K562 (cell line): Measurements from ENCODE around the gene DRC3. TPM values are rescaled to one million over a fixed set of nuclear protein-coding genes. Genes with fewer than 3 reads are reported as not detected.

Source experiments
- ATAC-seq: fragments of 200-7000 bp; cut with Tn5 transposase; 3 replicates; pipeline ENCODE4 v1.9.1; 2020; ENCODE audit warnings: moderate library complexity
- BruUV-seq: library from RNA; stranded (reverse); fragments of 400-500 nt; replicated peaks from 2 replicates; lab custom pipeline; 2021; lab: Mats Ljungman, UMichigan
- CTCF ChIA-PET: fragments of 300-600 bp; formaldehyde crosslinking; extraction: SDS; loops from one replicate; lab custom pipeline; 2021; ENCODE audit warnings: low intra/inter-chr PET ratio; lab: Yijun Ruan, JAX
- POLR2A ChIA-PET: fragments of 300-600, 350-650 bp; sonication (Branson Sonifier 250); formaldehyde crosslinking; extraction: SDS; loops from one replicate; lab custom pipeline; 2021; ENCODE audit warnings: antibody characterized with exemption, inconsistent platforms; lab: Yijun Ruan, JAX
- DNase-seq, 4 experiments: peaks; one replicate each; pipeline versions ENCODE4 v3.0.0 to v3.0.0-alpha.2; 2011 to 2018; ENCODE audit warnings: low spot score in 3 of 4, mixed read lengths in 3 of 4; ENCODE audit errors: extremely low read depth in 1 of 4
- FAIRE-seq: peaks from 2 replicates; lab custom pipeline; 2011; peaks lifted over from hg19 to GRCh38; lab: Jason Lieb, UNC
- H2AFZ ChIP-seq: 2 replicates; pipeline ENCODE4 v1.6.0; 2011; ENCODE audit warnings: low read depth, low read length, control low read depth, inconsistent platforms
- H3K27ac ChIP-seq: fragments of 200-600 bp; 3 replicates; pipeline ENCODE4 v1.8.0; 2011; ENCODE audit warnings: low read depth, mild to moderate bottlenecking, control low read depth, inconsistent platforms, low read length, moderate library complexity, mixed read lengths; ENCODE audit errors: extremely low read depth
- H3K27me3 ChIP-seq, 2 experiments: fragments of 300-600 bp in 1 of 2; 2 replicates in 1 of 2; 3 replicates in 1 of 2; pipeline versions ENCODE4 v1.6.0 to v1.8.0; 2011; ENCODE audit warnings: inconsistent platforms in 2 of 2, low read length in 2 of 2, mild to moderate bottlenecking in 1 of 2, mixed read lengths in 1 of 2, moderate library complexity in 1 of 2; ENCODE audit not compliant: control insufficient read depth in 2 of 2, insufficient read depth in 2 of 2
- H3K36me3 ChIP-seq: fragments of 300-600 bp; 3 replicates; pipeline ENCODE4 v1.8.0; 2011; ENCODE audit warnings: mild to moderate bottlenecking, low read length, inconsistent platforms; ENCODE audit not compliant: control insufficient read depth, insufficient read depth
- H3K4me1 ChIP-seq, 2 experiments: fragments of 200-600 bp in 1 of 2; replicated peaks in 1 of 2; 2 replicates in 1 of 2; 3 replicates in 1 of 2; pipeline versions ENCODE4 v1.5.1 to v1.8.0; 2011; ENCODE audit warnings: inconsistent platforms in 2 of 2, low read length in 2 of 2, mild to moderate bottlenecking in 1 of 2, mixed read lengths in 1 of 2, moderate library complexity in 1 of 2; ENCODE audit not compliant: control insufficient read depth in 2 of 2, insufficient read depth in 2 of 2
- H3K4me2 ChIP-seq: 2 replicates; pipeline ENCODE4 v1.6.1; 2011; ENCODE audit warnings: low read length, control low read depth, inconsistent platforms, mixed read lengths; ENCODE audit not compliant: insufficient read depth
- H3K4me3 ChIP-seq: fragments of 200-600 bp; sonication (generic), shearing (Covaris generic); 2 replicates; pipeline ENCODE4 v1.5.1; 2016; ENCODE audit warnings: control low read depth, inconsistent platforms
- H3K79me2 ChIP-seq: fragments of 200-600 bp; 3 replicates; pipeline ENCODE4 v1.8.0; 2011; ENCODE audit warnings: low read length, inconsistent platforms; ENCODE audit not compliant: control insufficient read depth, insufficient read depth
- H3K9ac ChIP-seq, 2 experiments: 2 replicates each; pipeline versions ENCODE4 v1.6.0 to v1.6.1; 2011; ENCODE audit warnings: low read depth in 2 of 2, low read length in 2 of 2, control low read depth in 1 of 2, inconsistent platforms in 1 of 2, mild to moderate bottlenecking in 1 of 2, mixed read lengths in 1 of 2; ENCODE audit not compliant: insufficient read depth in 1 of 2
- H3K9me1 ChIP-seq: one replicate; pipeline ENCODE4 v1.6.0; 2011; ENCODE audit warnings: inconsistent platforms, mild to moderate bottlenecking, low read length, moderate library complexity; ENCODE audit not compliant: control insufficient read depth, insufficient read depth
- H3K9me3 ChIP-seq: replicated peaks from 2 replicates; pipeline ENCODE4 v1.5.1; 2011; ENCODE audit warnings: low read depth, low read length, inconsistent platforms; ENCODE audit not compliant: control insufficient read depth, insufficient read depth
- H4K20me1 ChIP-seq: replicated peaks from 2 replicates; pipeline ENCODE4 v1.6.1; 2011; ENCODE audit warnings: low read length, inconsistent platforms, mixed read lengths; ENCODE audit not compliant: control insufficient read depth, insufficient read depth
- ADNP ChIP-seq: fragments of 200-800 bp; sonication (Bioruptor generic); IDR thresholded peaks from 2 replicates; pipeline ENCODE4 v1.6.1; 2016; ENCODE audit warnings: missing genetic modification characterization, missing compliant biosample characterization
- EHMT2 ChIP-seq: fragments of 450-650 bp; IDR thresholded peaks from 2 replicates; pipeline ENCODE4 v1.6.1; 2018; ENCODE audit warnings: antibody characterized with exemption
- GABPB2 ChIP-seq: fragments of 250-450 bp; sonication (Bioruptor Pico); conservative IDR thresholded peaks from 2 replicates; pipeline ENCODE4 v1.5.1; 2021; ENCODE audit warnings: mild to moderate bottlenecking
- HOMEZ ChIP-seq: fragments of 250-450 bp; sonication (Bioruptor Pico); IDR thresholded peaks from 2 replicates; pipeline ENCODE4 v1.4.0; 2020; ENCODE audit warnings: mild to moderate bottlenecking, moderate library complexity
- KDM5B ChIP-seq: fragments of 200-600 bp; sonication (generic); IDR thresholded peaks from 2 replicates; pipeline ENCODE4 v1.6.1; 2012; ENCODE audit warnings: low read depth, mild to moderate bottlenecking, moderate library complexity, low read length, control low read depth, inconsistent platforms; ENCODE audit not compliant: insufficient replicate concordance
- MIER1 ChIP-seq: fragments of 450-650 bp; IDR thresholded peaks from 2 replicates; pipeline ENCODE4 v1.6.1; 2016; ENCODE audit warnings: antibody characterized with exemption, mild to moderate bottlenecking, low read depth
- NUFIP1 ChIP-seq: fragments of 450-650 bp; IDR thresholded peaks from 2 replicates; pipeline ENCODE4 v1.6.1; 2018; ENCODE audit not compliant: partially characterized antibody
- PATZ1 ChIP-seq: fragments of 250-450 bp; sonication (Bioruptor Pico); IDR thresholded peaks from 2 replicates; pipeline ENCODE4 v1.5.0; 2020; ENCODE audit warnings: mild to moderate bottlenecking, borderline replicate concordance
- ZNF347 ChIP-seq: fragments of 450-650 bp; formaldehyde crosslinking; IDR thresholded peaks from 2 replicates; pipeline ENCODE4 v1.4.0; 2020; ENCODE audit warnings: low read depth, mild to moderate bottlenecking, moderate library complexity
- ZNF79 ChIP-seq: fragments of 250-450 bp; sonication (Bioruptor Pico); IDR thresholded peaks from 2 replicates; pipeline ENCODE4 v1.4.0; 2020; ENCODE audit warnings: low read depth, mild to moderate bottlenecking, moderate library complexity
- WGBS: fragments of 100-300 bp; shearing (Covaris generic); methylation state at CpG from one replicate; pipeline ENCODE4 v1.1.6; 2016; ENCODE audit warnings: low coverage, mixed read lengths; ENCODE audit not compliant: insufficient coverage; ENCODE audit errors: missing lambda C conversion rate; 5-methylcytosine and 5-hydroxymethylcytosine counted together
- in situ Hi-C: fragments of 300-500 bp; cut with MboI; formaldehyde crosslinking; loops from 4 replicates; pipeline ENCODE4 v1.15.0; 2018; ENCODE audit warnings: inconsistent platforms, mixed read lengths
- intact Hi-C: fragments of 100-400 bp; cut with micrococcal nuclease; formaldehyde crosslinking; loops from 2 replicates; pipeline ENCODE4 v1.14.2; 2022
- polyA plus RNA-seq, 8 experiments: library from polyadenylated mRNA; depleted of rRNA in 4 of 8; stranded (reverse) in 5 of 8; unstranded in 3 of 8; fragments of >200 nt; fragmentation: Nextera tagmentation in 2 of 8; fragmentation: Illumina TruSeq in 1 of 8; extraction: Ambion mirVana in 2 of 8; extraction: Trizol in 1 of 8; gene quantifications; 2 replicates each; pipeline versions ENCODE4 v1.2.1 to v1.2.3, GENCODE V29; 2011 to 2014; ENCODE audit warnings: inconsistent platforms in 1 of 8, missing spikeins in 1 of 8
- total RNA-seq, 7 experiments: library from RNA; depleted of rRNA in 6 of 7; stranded (reverse); fragments of >200 nt in 6 of 7; fragmentation: Illumina TruSeq in 2 of 7; extraction: Trizol in 2 of 7; gene quantifications; 2 replicates each; pipeline versions ENCODE4 v1.2.1 to v1.2.3, GENCODE V29; 2011 to 2021; ENCODE audit warnings: low replicate concordance in 1 of 7

Gene DRC3
- total and polyA plus RNA-seq, 9 of the 15 experiments (the other 6 are each of a cell fraction or from before 2014, with no cell fraction given) = 0.10 to 0.84 (median 0.30) TPM; not detected in 3

- TF ChIP-seq EHMT2 = no peak
- no peak for TF ChIP-seq ZNF347
- TF ChIP-seq GABPB2 = no peak
- no peak for TF ChIP-seq MIER1
These were observed 38.4 kb upstream of the DRC3 start (continued) for GRCh38 chr17:17934214-17934613.

- Histone ChIP-seq H3K9me3 (no peaks in the 10 kb centered on the region), H4K20me1 (peaks cover 7% of the 10 kb centered on the region; the same call in 1 of the 2 replicates), H2AFZ (no peak overlapping the region), H3K4me3 (no peak overlapping the region), H3K27me3 (no peaks in the 10 kb centered on the region), H3K79me2 (no peaks in the 10 kb centered on the region), H3K4me2 (no peak overlapping the region), H3K27ac (no peak overlapping the region), H3K36me3 (no peaks in the 10 kb centered on the region), H3K4me1 (peaks cover 0 to 7% of the 10 kb centered on the region in 2 experiments; a peak in 2 of 5 replicates), H3K9me1 (no peaks in the 10 kb centered on the region), H3K9ac (no peak overlapping the region)
- 56% methylated on average over 3 of the region's 3 CpGs for WGBS
- in situ Hi-C loops (no loop called here), intact Hi-C loops (no loop called here)
- ATAC-seq = no peak
- ChIA-PET POLR2A (interaction anchor here (1.3 kb wide), 1 partner anchor 9 kb away, joined by 3 read pairs; no protein-coding TSS in a partner anchor), CTCF (no interaction called here)
- TF ChIP-seq HOMEZ (no peak), KDM5B (no peak), ZNF79 (CRISPR knock-in tag) (no peak), PATZ1 (no peak), ADNP (tag) (no peak), NUFIP1 (no peak)
- no peak for DNase-seq
- no peak for FAIRE-seq
- no TSS peak for BruUV-seq
These were observed 37.9 kb upstream of the DRC3 start for GRCh38 chr17:17934806-17935205.
